SK-N-MC (cell line): ENCODE measurements around the gene ERMP1.

Source experiments
- EZH2 ChIP-seq: fragments of 200-600 bp; sonication (generic); IDR thresholded peaks from one replicate; pipeline ENCODE4 v1.6.1; 2017; ENCODE audit warnings: antibody characterized with exemption
- FOXP2 ChIP-seq: optimal IDR thresholded peaks from 2 replicates; pipeline ENCODE3; 2011; ENCODE audit warnings: mild to moderate bottlenecking, moderate library complexity; ENCODE audit not compliant: insufficient read depth; ENCODE audit errors: extremely low read length, control extremely low read depth
- POLR2AphosphoS5 ChIP-seq: IDR thresholded peaks from 2 replicates; pipeline ENCODE4 v1.6.1; 2012; ENCODE audit warnings: mild to moderate bottlenecking, low read depth, low read length, borderline replicate concordance

- TF ChIP-seq POLR2AphosphoS5, result no peak
- no peak for TF ChIP-seq EZH2
- TF ChIP-seq FOXP2, result no peak
Measured at GRCh38 chr9:5820425-5820824, 12.5 kb downstream of the ERMP1 start.
